GM21526 (cell line): Measurements from ENCODE around the gene COL27A1.

Source experiments
- ATAC-seq: cut with Tn5 transposase; IDR thresholded peaks from one replicate; pipeline ENCODE4 v1.9.1; 2021; ENCODE audit warnings: moderate library complexity; ENCODE audit not compliant: unreplicated experiment, low FRiP score

The COL27A1 gene

GRCh38 chr9:114155263-114155994, at the start of gene COL27A1:
Gene COL27A1 (plus strand): TSS chr9:114155537. CDS start chr9:114155951, 414 bp downstream.
- peak; percentile 89 for ATAC-seq

- ATAC-seq = no peak
Observed at GRCh38 chr9:114107286-114108001, 47.9 kb upstream of the COL27A1 start.

GRCh38 chr9:114108016-114108833, 47.1 kb upstream of the COL27A1 start:
- peak; percentile 78 for ATAC-seq

GRCh38 chr9:114109124-114109523, 46.2 kb upstream of the COL27A1 start:
- ATAC-seq = no peak

GRCh38 chr9:114110180-114110579, 45.2 kb upstream of the COL27A1 start:
- ATAC-seq = no peak

GRCh38 chr9:114112325-114112724, 43.0 kb upstream of the COL27A1 start:
- ATAC-seq = no peak

- ATAC-seq = no peak
Observed at GRCh38 chr9:114112778-114113584, 42.4 kb upstream of the COL27A1 start.

- ATAC-seq = no peak
Observed at GRCh38 chr9:114114364-114114763, 41.0 kb upstream of the COL27A1 start.

GRCh38 chr9:114115654-114116125, 39.6 kb upstream of the COL27A1 start:
- ATAC-seq = no peak

GRCh38 chr9:114116126-114116747, 39.1 kb upstream of the COL27A1 start:
- ATAC-seq = no peak

- ATAC-seq = no peak
Observed at GRCh38 chr9:114117614-114117995, 37.7 kb upstream of the COL27A1 start.

- ATAC-seq = no peak
Observed at GRCh38 chr9:114117996-114118830, 37.1 kb upstream of the COL27A1 start.

GRCh38 chr9:114119242-114120191, 35.8 kb upstream of the COL27A1 start:
- no peak for ATAC-seq

- no peak for ATAC-seq
Observed at GRCh38 chr9:114120192-114121014, 34.9 kb upstream of the COL27A1 start.

- no peak for ATAC-seq
Observed at GRCh38 chr9:114121227-114122135, 33.9 kb upstream of the COL27A1 start.
